NB4 (cell line): Measurements from ENCODE around the gene UHRF1.
"Not testable (repeated sequence)": the region's sequence is repeated elsewhere in the genome, so short reads cannot be mapped to it uniquely, and the experiment has no call there.

Experiments used
- CTCF ChIP-seq: IDR thresholded peaks from one replicate; pipeline ENCODE4 v1.5.1; 2012; ENCODE audit warnings: low read depth, low read length
- MYC ChIP-seq: IDR thresholded peaks from 2 replicates; pipeline ENCODE4 v1.6.1; 2011; ENCODE audit warnings: low read depth, low read length
- POLR2A ChIP-seq: IDR thresholded peaks from 2 replicates; pipeline ENCODE4 v1.6.1; 2011; ENCODE audit warnings: mild to moderate bottlenecking; ENCODE audit not compliant: insufficient read length; ENCODE audit errors: extremely low read depth

DNA sequence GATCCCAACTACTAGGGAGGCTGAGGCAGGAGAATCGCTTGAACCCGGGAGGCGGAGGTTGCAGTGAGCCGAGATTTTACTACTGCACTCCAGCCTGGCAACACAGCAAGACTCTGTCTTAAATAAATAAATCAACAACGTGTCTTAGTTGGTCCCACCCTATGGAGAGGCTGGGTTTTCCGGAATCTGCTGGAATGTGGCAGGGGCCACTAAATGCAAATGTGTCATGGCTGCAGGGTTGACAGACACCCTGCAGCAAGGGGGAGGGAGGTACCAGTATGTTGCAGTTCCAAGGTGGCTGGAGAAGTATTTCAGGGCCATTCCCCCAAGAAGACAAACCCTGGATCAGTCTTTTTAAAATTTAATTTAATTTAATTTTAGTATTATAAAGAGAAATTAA is 21.5 kb upstream of the UHRF1 start:
- not testable (repeated sequence) for TF ChIP-seq POLR2A, CTCF, MYC
